HT1080 (cell line): ENCODE data around the gene NMU. TPM values are rescaled to one million over a fixed set of nuclear protein-coding genes. Genes with fewer than 3 reads are reported as not detected.
"Not testable (repeated sequence)": the region's sequence is repeated elsewhere in the genome, so short reads cannot be mapped to it uniquely, and the experiment has no call there.

Experiments used
- DNase-seq: peaks from one replicate; pipeline ENCODE4 v3.0.0-alpha.2; 2015; ENCODE audit warnings: low read depth
- total RNA-seq: library from RNA; depleted of rRNA; stranded (reverse); fragments of >200 nt; shearing (Covaris generic); gene quantifications from 2 replicates; pipeline ENCODE4 v1.2.3, GENCODE V29; 2014

Gene NMU
- total RNA-seq, 1 experiment from 2014 or later: 4.2 TPM

DNA sequence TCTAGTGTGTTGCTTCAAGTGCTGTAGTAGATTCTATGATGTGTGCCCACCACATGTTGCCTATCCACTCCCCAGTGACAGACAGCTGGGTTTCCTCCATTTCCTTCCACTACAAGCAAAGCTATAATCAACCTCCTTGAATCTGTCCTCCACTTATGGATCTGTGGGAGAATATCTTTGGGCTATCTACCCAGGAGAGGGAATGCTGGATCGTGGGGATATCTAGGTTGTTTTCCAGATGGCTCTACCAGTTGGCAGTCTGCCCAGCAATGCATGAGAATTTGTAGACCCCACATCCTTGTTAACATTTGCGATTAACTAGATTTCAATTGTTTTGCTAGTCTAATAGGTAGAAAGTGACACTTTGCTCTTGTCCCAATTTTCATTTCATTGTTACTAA is 10.3 kb downstream of the NMU start:
- DNase-seq: no peak

- DNase-seq: not testable (repeated sequence)
These were observed 12.0 kb downstream of the NMU start for GRCh38 chr4:55624063-55624462.

GRCh38 chr4:55618546-55619143 is 17.5 kb downstream of the NMU start:
- no peak for DNase-seq

DNA sequence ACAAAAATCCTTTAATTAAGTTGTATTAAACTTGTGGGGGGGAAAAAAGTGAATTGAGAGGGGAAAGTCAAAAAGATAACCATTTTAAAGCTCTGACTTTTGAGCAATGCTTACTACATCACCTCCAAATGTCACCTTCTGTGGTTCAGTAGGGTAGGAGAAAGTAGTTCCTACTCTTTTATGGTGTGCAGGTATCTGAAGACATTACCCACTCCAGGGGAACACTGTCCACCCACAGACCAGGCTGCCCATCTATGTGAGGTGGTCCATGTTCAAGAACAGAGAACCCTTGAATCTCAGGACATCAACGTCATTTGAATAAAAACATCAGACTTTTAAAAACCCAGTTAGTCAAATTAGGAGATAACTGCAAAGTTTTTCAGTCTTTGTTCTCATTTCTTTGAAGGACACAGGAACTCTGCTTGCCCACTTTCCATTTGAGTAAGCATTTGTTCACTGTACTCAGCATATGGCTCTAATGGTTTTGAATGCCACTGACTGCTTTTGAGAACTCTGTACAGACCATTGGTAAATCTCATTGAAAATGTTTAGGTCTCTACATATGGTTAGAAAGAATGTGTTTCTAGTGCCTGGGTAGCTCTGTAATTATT is 18.4 kb downstream of the NMU start:
- DNase-seq: no peak

- DNase-seq: no peak
These were observed 21.1 kb downstream of the NMU start for GRCh38 chr4:55615008-55615407.

- DNase-seq: no peak
These were observed 22.5 kb downstream of the NMU start for GRCh38 chr4:55613621-55614020.

DNA sequence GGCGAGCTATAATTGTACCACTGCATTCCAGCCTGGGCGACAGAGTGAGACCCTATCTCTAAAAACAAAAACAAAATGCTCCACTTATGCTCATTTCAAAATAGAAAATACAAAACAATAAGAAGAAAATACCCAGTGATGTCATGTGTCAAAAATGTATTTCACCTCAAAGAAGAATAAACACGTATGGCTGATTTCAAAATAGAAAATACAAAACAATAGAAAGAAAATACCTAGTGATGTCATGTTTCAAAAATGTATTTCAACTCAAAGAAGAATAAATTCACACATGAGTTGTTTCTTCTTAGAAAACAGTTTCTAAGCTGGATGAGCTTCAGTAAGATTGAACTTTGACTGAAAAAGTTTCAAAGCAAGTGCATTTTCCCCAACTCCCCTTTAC is 23.8 kb downstream of the NMU start:
- DNase-seq: no peak

GRCh38 chr4:55611358-55612059 is 24.6 kb downstream of the NMU start:
- DNase-seq: no peak

DNA sequence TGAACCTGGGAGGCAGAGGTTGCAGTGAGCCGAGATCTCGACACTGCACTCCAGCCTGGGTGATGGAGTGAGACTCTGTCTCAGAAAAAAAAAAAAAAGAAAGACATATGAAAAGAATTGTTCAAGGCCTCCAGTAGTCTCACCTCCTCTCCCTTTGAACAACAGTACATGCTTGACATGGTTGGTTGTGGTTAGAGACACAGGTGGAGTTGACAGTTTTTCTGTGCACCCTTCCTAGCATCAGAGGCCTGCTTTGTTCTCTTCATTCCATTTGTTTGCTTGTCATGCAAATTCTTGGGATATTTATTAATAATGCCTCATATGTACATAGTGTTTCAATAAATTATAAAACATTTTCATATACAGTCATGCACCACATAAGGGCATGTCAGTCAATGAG is 25.7 kb downstream of the NMU start:
- no peak for DNase-seq

- peak; percentile 14 for DNase-seq
These were observed 26.7 kb downstream of the NMU start for GRCh38 chr4:55609393-55609866.

- DNase-seq: no peak
These were observed 27.5 kb downstream of the NMU start for GRCh38 chr4:55608591-55608990.

- no peak for DNase-seq
These were observed 31.1 kb downstream of the NMU start for GRCh38 chr4:55604996-55605395.

- no peak for DNase-seq
These were observed 35.5 kb downstream of the NMU start for GRCh38 chr4:55600640-55601039.

DNA sequence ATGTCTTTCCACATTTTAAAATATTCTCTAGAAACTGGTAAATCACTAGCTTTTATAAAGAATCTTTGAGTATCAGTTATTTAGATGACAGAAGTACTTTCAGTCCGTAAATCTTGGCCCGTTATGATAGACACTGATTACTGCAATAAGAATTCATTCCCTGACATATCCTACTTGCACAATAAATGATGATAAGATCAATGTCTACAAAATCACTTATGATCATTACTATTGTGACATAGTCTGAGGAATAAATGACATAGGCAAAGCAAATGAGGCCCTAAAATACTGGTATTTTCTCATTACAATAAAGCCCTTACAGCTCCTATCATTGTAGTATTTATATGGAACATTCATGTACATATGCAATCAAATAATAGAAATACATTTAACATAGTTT is 37.5 kb downstream of the NMU start:
- DNase-seq: no peak

- no peak for DNase-seq
These were observed 44.1 kb downstream of the NMU start, which contains the start of gene PDCL2 for GRCh38 chr4:55592014-55592413. TSS of gene PDCL2 (minus strand) at chr4:55592245. CDS start at chr4:55592109, 136 bp downstream.

DNA sequence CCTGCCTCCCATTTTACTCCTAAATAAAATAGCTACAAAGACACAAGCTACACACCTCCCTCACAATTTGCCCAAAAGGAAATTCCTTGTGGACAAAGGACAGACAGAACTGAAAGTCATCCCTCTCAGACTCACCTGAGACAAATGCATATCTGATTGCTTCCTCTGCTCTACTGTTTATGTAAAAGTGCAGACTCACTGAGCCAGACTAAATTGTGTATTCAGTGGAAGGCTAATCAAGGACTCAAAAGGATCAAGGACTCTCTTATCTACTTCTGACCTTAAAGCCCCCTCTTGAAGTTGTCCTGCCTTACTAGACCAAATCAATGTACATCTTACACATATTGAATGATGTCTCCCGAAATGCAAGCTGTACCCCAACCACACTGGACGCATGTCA is 47.9 kb downstream of the NMU start:
- DNase-seq: no peak

- not testable (repeated sequence) for DNase-seq
These were observed 53.3 kb downstream of the NMU start for GRCh38 chr4:55582773-55583172.

DNA sequence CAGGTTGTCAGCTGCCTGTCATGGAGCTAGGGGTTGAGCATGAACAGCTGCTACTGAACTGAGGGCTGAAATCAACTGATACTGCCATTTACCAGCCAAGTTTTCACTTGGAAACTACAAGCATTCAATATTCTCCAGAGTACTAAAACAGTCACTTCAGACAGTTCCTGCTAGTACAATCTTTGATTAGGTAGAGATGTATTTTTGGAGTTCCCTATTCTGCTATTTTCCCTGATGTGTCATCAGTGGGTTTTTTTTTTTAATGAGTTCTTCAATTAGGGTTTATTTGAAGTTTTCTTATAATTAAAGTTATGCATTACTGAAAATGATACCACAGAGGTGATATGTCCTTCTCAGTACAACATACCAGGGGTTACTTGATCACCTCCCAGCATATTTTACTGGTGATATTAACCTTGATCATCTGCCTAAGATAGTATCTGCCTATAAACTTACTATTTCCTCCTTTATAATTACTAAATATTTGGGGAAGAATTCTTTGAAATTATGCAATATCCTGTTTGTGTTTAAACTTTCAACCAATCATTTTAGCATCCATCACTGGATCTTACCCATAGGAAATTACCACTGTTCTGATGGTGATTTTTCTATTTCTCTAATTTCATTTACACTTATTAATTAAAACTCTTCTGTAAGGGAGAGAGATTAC is 57.6 kb downstream of the NMU start:
- no peak for DNase-seq

DNA sequence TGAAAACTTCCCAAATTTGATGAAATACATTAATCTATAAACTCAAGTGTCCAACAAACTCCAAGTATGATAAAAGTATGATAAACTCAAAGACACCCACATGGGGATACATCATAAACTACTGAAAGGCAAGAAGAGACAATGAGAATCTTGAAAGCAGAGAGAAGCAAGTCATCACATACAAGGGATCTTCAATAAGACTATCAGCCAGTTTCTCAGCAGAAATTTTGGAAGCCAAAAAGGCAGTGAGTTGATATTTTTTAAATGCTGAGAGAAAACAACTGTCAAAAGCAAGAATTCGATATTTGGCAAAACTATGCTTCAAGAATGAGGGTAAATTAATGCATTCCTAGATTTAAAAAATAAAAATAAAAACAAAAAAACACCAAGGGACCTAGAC is 60.6 kb downstream of the NMU start:
- no peak for DNase-seq

DNA sequence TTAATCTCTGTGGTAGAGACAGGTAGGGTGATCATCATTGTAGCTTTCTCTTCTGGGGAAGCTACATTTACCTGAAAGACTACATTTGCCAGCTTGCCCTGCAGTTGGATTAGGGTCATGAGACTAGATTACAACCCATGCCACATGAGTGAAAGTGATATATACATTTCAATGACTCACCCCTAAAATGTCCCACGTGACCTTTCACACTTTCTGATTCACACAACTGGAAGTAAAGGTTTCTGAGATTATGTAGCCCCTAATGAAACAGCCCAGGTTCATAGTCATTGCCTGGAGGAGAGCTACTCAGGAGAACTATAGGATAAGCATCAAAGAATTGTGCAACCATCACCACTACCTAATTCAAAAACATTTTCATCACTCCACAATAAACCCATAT is 61.8 kb downstream of the NMU start:
- peak; percentile 50 for DNase-seq

- DNase-seq: no peak
These were observed 64.3 kb downstream of the NMU start for GRCh38 chr4:55571806-55572205.

DNA sequence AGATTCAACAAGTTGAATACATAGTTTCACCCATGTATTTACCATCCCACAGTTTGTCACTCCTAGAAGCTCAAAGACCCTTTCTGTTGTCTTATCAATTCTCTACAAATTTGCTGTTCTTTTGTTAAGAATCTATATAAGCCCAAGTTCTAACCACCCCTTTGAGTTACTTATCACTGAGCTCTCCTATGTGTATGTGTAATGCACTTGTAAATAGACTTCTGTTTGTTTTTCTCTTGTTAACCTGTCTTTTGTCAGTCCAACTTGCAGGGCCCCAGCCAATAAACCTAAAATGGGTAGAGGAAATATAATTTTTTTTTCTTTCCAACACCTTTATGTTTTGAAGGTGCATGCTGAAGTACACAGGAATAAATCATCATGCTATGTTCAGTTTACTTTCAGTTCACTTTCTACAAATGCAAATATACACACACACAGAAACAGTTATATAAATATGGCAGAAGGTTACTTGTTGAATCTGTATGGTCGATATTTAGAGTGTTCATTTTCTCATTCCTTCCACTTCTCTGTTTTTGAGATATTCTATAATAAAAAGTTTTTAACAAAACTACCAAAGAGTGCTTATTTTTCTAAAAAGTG is 67.1 kb downstream of the NMU start:
- no peak for DNase-seq
